Measurements from ENCODE around the gene BST1.

- no peak for TF ChIP-seq CTCF (IDR thresholded peaks at IDR 0.05)
- no peak for TF ChIP-seq EZH2phosphoT487 (IDR thresholded peaks at IDR 0.05)
- TF ChIP-seq EZH2 (IDR thresholded peaks at IDR 0.05), result no peak
These were observed 48.8 kb upstream of the BST1 start for GRCh38 chr4:15653864-15654592.

Data from neural progenitor cell (in vitro differentiated cells).